ENCODE data around the gene EFNA1.

Gene EFNA1

GRCh38 chr1:155127105-155127966 is at the start of gene EFNA1:
Gene EFNA1 (plus strand): TSS chr1:155127876. CDS start chr1:155127978, 102 bp downstream.
- peak; percentile 67 for DNase-seq (ENCODE audit: low read depth)
- TF ChIP-seq CTCF (conservative IDR thresholded peaks at IDR 0.05; ENCODE audit: low read depth, low read length) = no peak
- peak within 1 kb of the TSS; percentile 60 for H3K4me3 ChIP-seq (ENCODE audit: low read depth, low read length)

- DNase-seq (ENCODE audit: low read depth) = peak; percentile 38
- TF ChIP-seq CTCF (conservative IDR thresholded peaks at IDR 0.05; ENCODE audit: low read depth, low read length) = no peak
- H3K4me3 ChIP-seq (ENCODE audit: low read depth, low read length) = peak within 1 kb of the TSS; percentile 37
Measured at GRCh38 chr1:155078469-155079209, 49.0 kb upstream of the EFNA1 start, which contains the start of gene EFNA3. Gene EFNA3 (plus strand): TSS chr1:155078837. CDS start chr1:155078942, 105 bp downstream.

- no peak for TF ChIP-seq CTCF (conservative IDR thresholded peaks at IDR 0.05; ENCODE audit: low read depth, low read length)
- H3K4me3 ChIP-seq (ENCODE audit: low read depth, low read length) = peak overlapping the region; percentile 37
- DNase-seq (ENCODE audit: low read depth) = no peak
Measured at GRCh38 chr1:155079210-155079486, 48.5 kb upstream of the EFNA1 start.

- DNase-seq (ENCODE audit: low read depth) = no peak
- no peak overlapping the region for H3K4me3 ChIP-seq (ENCODE audit: low read depth, low read length)
- TF ChIP-seq CTCF (conservative IDR thresholded peaks at IDR 0.05; ENCODE audit: low read depth, low read length) = no peak
Measured at GRCh38 chr1:155079487-155080311, 48.0 kb upstream of the EFNA1 start.

- no peak for TF ChIP-seq CTCF (conservative IDR thresholded peaks at IDR 0.05; ENCODE audit: low read depth, low read length)
- no peak for DNase-seq (ENCODE audit: low read depth)
- H3K4me3 ChIP-seq (ENCODE audit: low read depth, low read length) = no peak overlapping the region
Measured at GRCh38 chr1:155080312-155081228, 47.1 kb upstream of the EFNA1 start.
